Activated CD8-positive, alpha-beta memory T cell treated with anti-CD3 and anti-CD28 coated beads, Interleukin-2, amount 10 ng/mL, durations not matched to agents 7 days and 5 days (primary cell): ENCODE data around the gene ZNF580. TPM values are rescaled to one million over a fixed set of nuclear protein-coding genes. Genes with fewer than 3 reads are reported as not detected.
A peak's percentile ranks its signal among the peaks of the same experiment; 100 is the strongest.

ENCODE experiments used
- ATAC-seq: fragments of 150-1000 bp; cut with Tn5 transposase; one replicate; pipeline ENCODE4 v1.10.0; 2021; ENCODE audit warnings: moderate library complexity
- CTCF ChIA-PET: fragments of 350-600 bp; sonication (Branson Sonifier 250); formaldehyde crosslinking; loops from one replicate; lab custom pipeline; 2021; ENCODE audit warnings: antibody characterized with exemption; lab: Charles Lee
- DNase-seq: peaks from one replicate; pipeline ENCODE4 v3.0.0-alpha.2; 2020
- H3K27ac Mint-ChIP-seq: one replicate; pipeline ENCODE4 v1.8.0; 2021; ENCODE audit warnings: mild to moderate bottlenecking, mixed read lengths
- H3K27me3 Mint-ChIP-seq: one replicate; pipeline ENCODE4 v1.8.0; 2021; ENCODE audit warnings: mixed read lengths
- H3K36me3 Mint-ChIP-seq: one replicate; pipeline ENCODE4 v1.8.0; 2021; ENCODE audit warnings: mild to moderate bottlenecking, mixed read lengths
- H3K4me1 Mint-ChIP-seq: one replicate; pipeline ENCODE4 v1.8.0; 2021; ENCODE audit warnings: mixed read lengths
- H3K4me3 Mint-ChIP-seq: one replicate; pipeline ENCODE4 v1.8.0; 2021; ENCODE audit warnings: mild to moderate bottlenecking, moderate library complexity, mixed read lengths
- H3K9me3 Mint-ChIP-seq: one replicate; pipeline ENCODE4 v1.8.0; 2022; ENCODE audit warnings: low read depth, mixed read lengths
- total RNA-seq, 2 experiments: library from RNA; stranded (reverse); gene quantifications; one replicate each; pipeline ENCODE4 v1.2.3, GENCODE V29; 2021

The ZNF580 gene
- total RNA-seq, 2 experiments from 2014 or later, result 33.1 to 33.7 TPM

GRCh38 chr19:55621673-55622231 is 19.1 kb upstream of the ZNF580 start:
- CTCF ChIA-PET, result interaction anchor here (3.7 to 4.5 kb wide), 2 partner anchors 11 to 16 kb away, joined by 19 to 25 read pairs; partner anchors contain the start of gene ZNF865
- DNase-seq, result no peak
- no peaks in the 10 kb centered on the region for H3K9me3 Mint-ChIP-seq

DNA sequence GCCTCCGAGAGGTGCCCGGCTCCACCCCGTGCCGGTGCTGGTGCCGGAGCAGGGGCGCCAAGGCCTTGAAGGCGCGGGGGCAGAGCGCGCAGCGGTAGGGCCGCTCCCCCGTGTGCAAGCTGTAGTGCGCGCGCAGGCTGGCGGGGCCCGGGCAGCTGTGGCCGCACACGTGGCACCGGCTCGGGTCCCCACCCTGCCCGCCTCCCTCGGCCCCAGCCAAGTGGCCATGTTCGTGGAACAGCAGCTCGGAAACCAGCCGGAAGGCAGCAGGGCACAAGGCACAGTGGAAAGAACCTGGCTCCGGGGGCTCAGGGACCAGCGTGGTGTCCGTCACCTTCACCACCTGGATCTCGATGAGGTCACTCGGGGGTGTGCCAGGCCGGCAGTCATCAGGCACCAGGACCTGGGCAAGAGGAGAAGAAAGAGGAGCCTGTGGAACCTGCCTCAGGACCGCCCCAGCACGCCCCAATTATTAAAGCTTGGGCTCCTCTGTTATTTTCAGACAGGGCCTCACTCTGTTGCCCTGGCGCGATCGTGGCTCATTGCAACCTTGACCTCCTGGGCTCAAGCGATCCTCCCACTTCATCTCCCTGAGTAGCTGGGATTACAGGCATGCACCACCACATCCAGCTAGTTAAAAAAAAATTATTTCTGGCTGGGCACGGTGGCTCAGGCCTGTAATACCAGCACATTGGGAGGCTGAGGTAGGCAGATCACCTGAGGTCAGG is 18.4 kb upstream of the ZNF580 start:
- DNase-seq, result no peak
- Mint-ChIP-seq H3K4me1 (peaks cover 56% of the 10 kb centered on the region), H3K36me3 (peaks cover 15% of the 10 kb centered on the region), H3K4me3 (no peak overlapping the region), H3K27me3 (peaks cover 6% of the 10 kb centered on the region), H3K9me3 (no peaks in the 10 kb centered on the region), H3K27ac (no peak overlapping the region)
- no peak for ATAC-seq
- CTCF ChIA-PET, result interaction anchor here (1.1 to 5.6 kb wide), 3 partner anchors 10 to 119 kb away, joined by 4 to 44 read pairs (median 19); partner anchors contain the start of gene ZNF865

More at GRCh38 chr19:55621673-55622231, 19.1 kb upstream of the ZNF580 start:
- peaks cover 17% of the 10 kb centered on the region for H3K36me3 Mint-ChIP-seq
- H3K27me3 Mint-ChIP-seq, result peaks cover under 1% of the 10 kb centered on the region
- H3K4me1 Mint-ChIP-seq, result peaks cover 50% of the 10 kb centered on the region
- H3K4me3 Mint-ChIP-seq, result no peak overlapping the region
- H3K27ac Mint-ChIP-seq, result no peak overlapping the region
- no peak for ATAC-seq

- peaks cover 11% of the 10 kb centered on the region for H3K36me3 Mint-ChIP-seq
- H3K9me3 Mint-ChIP-seq, result no peaks in the 10 kb centered on the region
- CTCF ChIA-PET, result interaction anchor here (1.1 to 5.6 kb wide), 9 partner anchors 9 to 147 kb away, joined by 3 to 44 read pairs (median 7); partner anchors contain the start of genes FIZ1, ZNF524, ZNF628 and ZNF865
- no peak overlapping the region for H3K27ac Mint-ChIP-seq
- H3K4me1 Mint-ChIP-seq, result peaks cover 59% of the 10 kb centered on the region
- H3K4me3 Mint-ChIP-seq, result no peak overlapping the region
- H3K27me3 Mint-ChIP-seq, result peaks cover 9% of the 10 kb centered on the region
- ATAC-seq (no peak), DNase-seq (no peak)
Measured at GRCh38 chr19:55623130-55623529, 17.7 kb upstream of the ZNF580 start.

GRCh38 chr19:55623561-55623960 is 17.2 kb upstream of the ZNF580 start:
- DNase-seq (no peak), ATAC-seq (no peak)
- Mint-ChIP-seq H3K27ac (peak overlapping the region; percentile 46), H3K4me1 (peaks cover 60% of the 10 kb centered on the region), H3K4me3 (peak overlapping the region; percentile 77), H3K36me3 (peaks cover 11% of the 10 kb centered on the region), H3K27me3 (peaks cover 10% of the 10 kb centered on the region), H3K9me3 (no peaks in the 10 kb centered on the region)
- CTCF ChIA-PET, result interaction anchor here (1.2 to 5.6 kb wide), 9 partner anchors 9 to 156 kb away, joined by 3 to 44 read pairs (median 7); partner anchors contain the start of genes FIZ1, ZNF524, ZNF628 and ZNF865

DNA sequence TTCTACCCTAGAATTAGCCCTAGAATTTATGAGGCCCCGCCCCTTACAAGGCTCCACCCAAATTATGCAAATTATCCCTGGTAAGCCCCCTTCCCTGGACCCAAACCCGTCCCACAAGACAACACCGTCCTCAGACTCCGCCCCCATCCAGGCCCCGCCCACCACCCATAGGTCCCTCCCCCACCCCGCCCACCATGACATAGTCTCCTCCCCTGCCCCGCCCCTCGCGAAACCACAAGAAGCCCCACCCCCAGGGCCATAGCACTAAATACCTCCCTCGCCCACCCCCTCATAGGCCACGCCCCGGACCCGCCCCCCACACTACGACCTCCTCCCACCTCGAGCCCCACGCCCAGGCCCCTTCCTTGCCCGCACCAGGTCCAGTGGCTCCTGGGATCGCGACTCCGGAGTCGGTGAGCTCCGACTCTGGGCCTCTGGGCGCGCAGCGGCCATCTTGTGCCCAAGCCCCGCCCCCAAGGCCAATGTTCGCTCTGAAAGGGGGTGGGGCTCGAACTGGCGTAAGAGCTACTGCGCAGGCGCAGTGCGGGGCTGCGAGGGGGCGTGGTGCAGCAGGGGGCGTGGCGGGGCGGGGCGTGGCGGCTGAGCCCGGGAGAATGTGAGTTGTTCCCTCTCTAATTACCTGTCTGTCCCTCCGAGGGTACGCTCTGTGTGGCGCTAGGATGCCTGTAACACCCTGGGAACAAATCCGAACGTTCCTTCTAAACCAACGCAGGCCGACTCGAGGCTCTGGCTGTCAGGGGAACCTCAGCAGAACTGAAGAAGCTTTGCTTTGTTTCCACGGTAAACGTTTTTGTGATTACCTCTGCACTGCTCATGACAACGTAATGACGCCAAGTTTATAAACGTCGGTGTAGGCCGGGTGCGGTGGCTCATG is 16.4 kb upstream of the ZNF580 start, which contains the start of gene ZNF784:
Gene ZNF784, minus strand, starts transcription at position 458 of the 895 bp plus-strand sequence. Its CDS starts 5 bp downstream, at position 453.
- ATAC-seq, result peak; percentile 73
- CTCF ChIA-PET, result interaction anchor here (0.9 to 5.6 kb wide), 19 partner anchors 8 to 483 kb away, joined by 3 to 44 read pairs (median 5); partner anchors contain the start of genes FIZ1, U2AF2, ZNF524 and ZNF628
- Mint-ChIP-seq H3K4me1 (peaks cover 58% of the 10 kb centered on the region), H3K4me3 (peak within 1 kb of the TSS; percentile 77), H3K27me3 (peaks cover 10% of the 10 kb centered on the region), H3K36me3 (peaks cover 11% of the 10 kb centered on the region), H3K27ac (peak within 1 kb of the TSS; percentile 93), H3K9me3 (no peaks in the 10 kb centered on the region)
- DNase-seq, result peak; percentile 95

DNA sequence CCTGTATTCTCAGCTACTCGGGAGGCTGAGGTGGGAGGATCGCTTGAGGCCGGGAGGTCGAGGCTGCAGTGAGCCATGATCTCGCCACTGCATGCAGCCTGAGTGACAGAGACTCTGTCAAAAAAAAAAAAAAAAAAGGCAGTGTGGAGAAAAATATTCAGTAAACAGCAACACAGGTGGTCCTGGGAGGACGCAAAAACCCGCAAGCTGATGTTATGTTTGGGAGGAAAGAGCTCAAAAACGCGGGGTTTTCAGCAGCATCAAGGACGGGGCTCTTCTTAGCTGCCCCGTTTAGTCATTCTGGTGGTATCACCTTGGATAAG is 15.8 kb upstream of the ZNF580 start:
- Mint-ChIP-seq H3K27ac (peak overlapping the region; percentile 93), H3K36me3 (peaks cover 8% of the 10 kb centered on the region), H3K4me1 (peaks cover 54% of the 10 kb centered on the region), H3K27me3 (peaks cover 10% of the 10 kb centered on the region), H3K9me3 (no peaks in the 10 kb centered on the region), H3K4me3 (peak overlapping the region; percentile 77)
- ATAC-seq (no peak), DNase-seq (no peak)
- CTCF ChIA-PET, result interaction anchor here (0.7 to 5.6 kb wide), 20 partner anchors 7 to 483 kb away, joined by 3 to 44 read pairs (median 5); partner anchors contain the start of genes FIZ1, U2AF2, ZNF524 and ZNF865

- peak overlapping the region; percentile 84 for H3K27ac Mint-ChIP-seq
- peaks cover 3% of the 10 kb centered on the region for H3K36me3 Mint-ChIP-seq
- ATAC-seq, result peak; percentile 59
- peak overlapping the region; percentile 51 for H3K4me3 Mint-ChIP-seq
- H3K27me3 Mint-ChIP-seq, result peaks cover 10% of the 10 kb centered on the region
- H3K4me1 Mint-ChIP-seq, result peaks cover 40% of the 10 kb centered on the region
- H3K9me3 Mint-ChIP-seq, result no peaks in the 10 kb centered on the region
- peak; percentile 89 for DNase-seq
- CTCF ChIA-PET, result interaction anchor here (0.7 to 5.6 kb wide), 19 partner anchors 8 to 372 kb away, joined by 3 to 44 read pairs (median 4); partner anchors contain the start of genes FIZ1, HSPBP1, ISOC2 and NAT14
Measured at GRCh38 chr19:55626350-55626749, 14.5 kb upstream of the ZNF580 start.

GRCh38 chr19:55632463-55632834 is 8.4 kb upstream of the ZNF580 start:
- DNase-seq (peak; percentile 95), ATAC-seq (peak; percentile 43)
- Mint-ChIP-seq H3K27ac (peak overlapping the region; percentile 38), H3K9me3 (no peaks in the 10 kb centered on the region), H3K4me3 (no peak overlapping the region), H3K36me3 (peaks cover 3% of the 10 kb centered on the region), H3K27me3 (peaks cover 4% of the 10 kb centered on the region), H3K4me1 (peaks cover 46% of the 10 kb centered on the region)
- CTCF ChIA-PET, result interaction anchor here (0.6 to 10.5 kb wide), 39 partner anchors 8 to 539 kb away, joined by 3 to 104 read pairs (median 6); partner anchors contain the start of genes CCDC106, FIZ1, ISOC2 and NAT14

DNA sequence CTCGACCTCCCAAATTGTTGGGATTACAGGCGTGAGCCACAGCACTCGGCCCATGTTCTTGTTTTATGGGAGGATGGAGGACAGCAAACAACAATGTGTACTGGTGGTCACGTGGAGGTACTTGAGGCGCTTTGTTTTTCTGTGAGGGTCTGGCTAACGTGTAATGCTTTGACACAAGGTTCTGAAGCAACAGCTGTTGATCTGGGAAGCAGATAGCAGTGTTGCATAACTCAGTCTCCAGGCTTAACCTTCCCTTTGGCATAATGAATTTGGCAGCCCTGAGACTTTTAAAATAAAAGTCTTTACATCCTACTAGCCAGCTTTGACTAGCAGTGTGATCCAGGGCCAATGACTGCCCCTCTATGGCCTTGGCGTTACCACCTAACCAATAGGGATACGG is 6.9 kb upstream of the ZNF580 start:
- H3K4me3 Mint-ChIP-seq, result no peak overlapping the region
- H3K9me3 Mint-ChIP-seq, result no peaks in the 10 kb centered on the region
- peaks cover 52% of the 10 kb centered on the region for H3K4me1 Mint-ChIP-seq
- ATAC-seq, result no peak
- H3K27ac Mint-ChIP-seq, result peak overlapping the region; percentile 100
- H3K36me3 Mint-ChIP-seq, result peaks cover 10% of the 10 kb centered on the region
- CTCF ChIA-PET, result interaction anchor here (0.6 to 10.5 kb wide), 19 partner anchors 9 to 1765 kb away, joined by 3 to 104 read pairs (median 18); partner anchors contain the start of genes CCDC106, FIZ1, ISOC2 and U2AF2
- H3K27me3 Mint-ChIP-seq, result no peaks in the 10 kb centered on the region
- no peak for DNase-seq

DNA sequence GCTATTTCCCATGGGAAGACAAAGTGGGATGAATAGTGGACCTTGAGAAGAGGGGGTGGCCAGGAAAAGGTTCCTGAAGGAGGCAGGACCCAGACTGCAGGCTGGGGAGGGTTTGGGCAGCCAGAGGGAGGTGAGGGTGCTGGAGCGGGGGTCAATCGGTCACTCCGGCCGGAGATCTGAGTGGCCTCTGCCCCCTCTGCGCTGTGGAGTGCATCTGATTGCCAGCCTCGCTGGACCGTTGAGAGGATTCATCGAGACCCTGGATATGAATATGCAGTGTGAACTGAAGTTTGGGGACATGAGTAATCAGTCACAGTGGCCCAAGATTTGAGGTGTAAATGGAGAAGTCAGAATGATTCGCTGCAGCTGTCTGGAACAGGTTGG is 5.5 kb upstream of the ZNF580 start:
- Mint-ChIP-seq H3K4me3 (peak overlapping the region; percentile 98), H3K9me3 (no peaks in the 10 kb centered on the region), H3K27me3 (no peaks in the 10 kb centered on the region), H3K4me1 (peaks cover 64% of the 10 kb centered on the region), H3K36me3 (peaks cover 12% of the 10 kb centered on the region), H3K27ac (peak overlapping the region; percentile 100)
- ATAC-seq (no peak), DNase-seq (no peak)
- CTCF ChIA-PET, result interaction anchor here (1.0 to 10.5 kb wide), 7 partner anchors 9 to 123 kb away, joined by 4 to 104 read pairs (median 31); partner anchors contain the start of genes CCDC106, FIZ1, U2AF2 and ZNF524

GRCh38 chr19:55635856-55636440 is 4.9 kb upstream of the ZNF580 start:
- H3K4me1 Mint-ChIP-seq, result peaks cover 67% of the 10 kb centered on the region
- no peaks in the 10 kb centered on the region for H3K27me3 Mint-ChIP-seq
- peaks cover 12% of the 10 kb centered on the region for H3K36me3 Mint-ChIP-seq
- CTCF ChIA-PET, result interaction anchor here (1.0 to 10.5 kb wide), 6 partner anchors 11 to 132 kb away, joined by 4 to 104 read pairs (median 7); partner anchors contain the start of genes CCDC106, U2AF2 and ZNF784
- DNase-seq, result no peak
- H3K9me3 Mint-ChIP-seq, result no peaks in the 10 kb centered on the region
- ATAC-seq, result no peak
- peak overlapping the region; percentile 98 for H3K4me3 Mint-ChIP-seq
- peak overlapping the region; percentile 100 for H3K27ac Mint-ChIP-seq

DNA sequence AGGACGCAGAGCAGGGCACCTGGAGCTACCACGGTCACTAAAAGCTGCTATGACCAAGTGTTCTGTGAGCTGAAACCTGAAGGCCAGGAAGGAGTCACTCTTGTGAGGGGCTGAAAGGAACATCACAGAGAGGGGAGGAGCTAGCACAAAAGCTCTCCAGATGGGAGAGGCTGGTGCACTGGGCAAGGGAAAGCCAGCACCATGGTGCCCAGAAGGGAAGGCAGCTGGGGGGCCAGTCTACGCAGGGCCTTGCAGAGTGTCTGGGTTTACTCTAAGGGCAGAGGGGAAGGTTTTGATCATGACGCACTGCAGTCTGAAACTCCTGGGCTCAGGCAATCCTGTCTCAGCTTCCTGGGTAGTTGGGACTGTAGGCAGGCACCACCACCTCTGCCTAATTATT is 4.1 kb upstream of the ZNF580 start:
- no peak for ATAC-seq
- H3K27me3 Mint-ChIP-seq, result no peaks in the 10 kb centered on the region
- DNase-seq, result no peak
- H3K27ac Mint-ChIP-seq, result peak overlapping the region; percentile 100
- CTCF ChIA-PET, result interaction anchor here (1.0 to 10.5 kb wide), 7 partner anchors 10 to 133 kb away, joined by 4 to 104 read pairs (median 7); partner anchors contain the start of genes CCDC106, U2AF2 and ZNF784
- no peaks in the 10 kb centered on the region for H3K9me3 Mint-ChIP-seq
- peaks cover 12% of the 10 kb centered on the region for H3K36me3 Mint-ChIP-seq
- no peak overlapping the region for H3K4me3 Mint-ChIP-seq
- peaks cover 65% of the 10 kb centered on the region for H3K4me1 Mint-ChIP-seq
